H1 (cell line): Measurements from ENCODE around the gene RAD51B. TPM values are rescaled to one million over a fixed set of nuclear protein-coding genes. Genes with fewer than 3 reads are reported as not detected.

Experiments
- HDAC6 ChIP-seq: IDR thresholded peaks from one replicate; pipeline ENCODE4 v1.7.1; 2012; ENCODE audit warnings: low read depth, mild to moderate bottlenecking, inconsistent platforms, low read length, moderate library complexity
- polyA plus RNA-seq, 7 experiments: library from polyadenylated mRNA; depleted of rRNA in 3 of 7; stranded (reverse) in 5 of 7; unstranded in 2 of 7; fragments of >200 nt in 5 of 7; fragments of 200-250 nt in 2 of 7; gene quantifications; 1 replicate in 5 of 7; 2 replicates in 1 of 7; 4 replicates in 1 of 7; pipeline versions ENCODE4 v1.2.1 to v1.2.3, GENCODE V29; 2011 to 2013; ENCODE audit warnings: missing spikeins in 2 of 7, mixed read lengths in 2 of 7
- total RNA-seq: library from RNA; stranded (reverse); fragmentation: NEBNext Ultra II Directional; extraction: Animal tissue kit (Norgen Biotek cat#: 25700); gene quantifications from 2 replicates; pipeline ENCODE4 v1.2.1, GENCODE V29; 2021

RAD51B gene
- total and polyA plus RNA-seq, 2 of the 8 experiments (the other 6 are each of a cell fraction or from before 2014, with no cell fraction given), result 3.9 to 14.9 TPM

GRCh38 chr14:68273413-68273812 lies 453.8 kb downstream of the RAD51B start (continued):
- TF ChIP-seq HDAC6, result no peak
